Measurements from ENCODE around the gene NEK6.

The NEK6 gene

DNA sequence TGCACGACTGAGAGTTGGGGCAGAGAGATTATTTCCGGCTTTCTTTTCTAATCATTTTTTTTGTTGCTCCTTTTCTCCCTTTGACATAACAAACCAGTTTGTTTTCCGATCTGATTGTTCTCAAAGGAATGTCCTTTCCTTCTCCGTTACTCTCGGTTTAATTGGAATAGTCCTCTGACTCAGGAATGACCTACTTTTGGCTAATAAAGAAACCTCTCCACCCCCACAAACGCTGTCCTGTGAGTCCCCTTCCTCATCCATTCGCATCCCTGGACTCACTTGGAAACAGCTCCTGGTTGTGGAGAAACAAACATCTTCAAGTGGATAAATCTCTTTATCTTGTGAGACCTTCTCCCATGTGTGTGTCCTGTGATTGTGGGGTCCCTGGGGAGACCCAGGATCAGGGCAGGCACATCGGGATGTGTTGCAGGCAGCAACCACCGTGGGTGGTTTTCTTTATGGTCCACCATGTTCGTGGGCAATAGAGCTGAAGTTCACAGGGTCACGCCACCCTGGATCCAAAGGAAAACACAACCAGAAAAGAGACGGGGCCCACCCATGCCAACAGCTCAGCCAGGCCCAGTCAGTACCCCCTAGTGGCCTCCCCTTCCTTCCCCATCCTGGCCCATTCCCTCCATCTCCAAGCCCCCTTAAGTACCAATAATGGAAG is 45.2 kb upstream of the NEK6 start:
- TF ChIP-seq, protein P1, sequence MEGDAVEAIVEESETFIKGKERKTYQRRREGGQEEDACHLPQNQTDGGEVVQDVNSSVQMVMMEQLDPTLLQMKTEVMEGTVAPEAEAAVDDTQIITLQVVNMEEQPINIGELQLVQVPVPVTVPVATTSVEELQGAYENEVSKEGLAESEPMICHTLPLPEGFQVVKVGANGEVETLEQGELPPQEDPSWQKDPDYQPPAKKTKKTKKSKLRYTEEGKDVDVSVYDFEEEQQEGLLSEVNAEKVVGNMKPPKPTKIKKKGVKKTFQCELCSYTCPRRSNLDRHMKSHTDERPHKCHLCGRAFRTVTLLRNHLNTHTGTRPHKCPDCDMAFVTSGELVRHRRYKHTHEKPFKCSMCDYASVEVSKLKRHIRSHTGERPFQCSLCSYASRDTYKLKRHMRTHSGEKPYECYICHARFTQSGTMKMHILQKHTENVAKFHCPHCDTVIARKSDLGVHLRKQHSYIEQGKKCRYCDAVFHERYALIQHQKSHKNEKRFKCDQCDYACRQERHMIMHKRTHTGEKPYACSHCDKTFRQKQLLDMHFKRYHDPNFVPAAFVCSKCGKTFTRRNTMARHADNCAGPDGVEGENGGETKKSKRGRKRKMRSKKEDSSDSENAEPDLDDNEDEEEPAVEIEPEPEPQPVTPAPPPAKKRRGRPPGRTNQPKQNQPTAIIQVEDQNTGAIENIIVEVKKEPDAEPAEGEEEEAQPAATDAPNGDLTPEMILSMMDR (IDR thresholded peaks at IDR 0.05; ENCODE audit: low read depth, low read length, missing control alignments) = peak; percentile 22
- DNase-seq = peak; percentile 31
- H3K4me3 ChIP-seq (ENCODE audit: low read depth, low read length) = no peak overlapping the region
- H3K27me3 ChIP-seq (replicated peaks) = no peaks in the 10 kb centered on the region
- in situ Hi-C loops (cut with HindIII; ENCODE audit: low pct_ligation_motif_present, low sequenced_read_pairs) = no loop called here
- H3K27ac ChIP-seq = no peak overlapping the region
- H3K36me3 ChIP-seq (replicated peaks) = no peaks in the 10 kb centered on the region

DNA sequence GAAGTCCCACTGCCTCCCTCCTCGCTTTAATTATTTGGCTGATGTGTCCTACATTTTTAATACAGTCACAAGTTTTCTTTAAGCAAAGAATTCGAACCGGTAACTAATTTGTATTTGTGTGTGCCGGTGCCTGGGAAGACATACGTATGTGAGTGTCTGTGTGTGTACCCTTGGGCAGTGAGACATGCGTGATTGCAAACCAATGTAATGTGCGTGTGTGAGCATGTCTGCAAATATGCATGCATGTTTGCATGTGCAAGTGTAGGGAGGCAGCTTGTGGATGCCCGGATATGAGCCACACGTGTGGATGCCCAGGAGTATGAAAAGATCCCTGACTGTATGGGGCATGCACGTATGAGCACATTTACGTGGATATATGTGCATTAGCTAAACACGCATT is 44.4 kb upstream of the NEK6 start:
- in situ Hi-C loops (cut with HindIII; ENCODE audit: low pct_ligation_motif_present, low sequenced_read_pairs) = no loop called here
- no peaks in the 10 kb centered on the region for H3K36me3 ChIP-seq (replicated peaks)
- no peak overlapping the region for H3K27ac ChIP-seq
- H3K4me3 ChIP-seq (ENCODE audit: low read depth, low read length) = no peak overlapping the region
- no peak for DNase-seq
- TF ChIP-seq, protein P1 (IDR thresholded peaks at IDR 0.05; ENCODE audit: low read depth, low read length, missing control alignments) = no peak
- no peaks in the 10 kb centered on the region for H3K27me3 ChIP-seq (replicated peaks)

DNA sequence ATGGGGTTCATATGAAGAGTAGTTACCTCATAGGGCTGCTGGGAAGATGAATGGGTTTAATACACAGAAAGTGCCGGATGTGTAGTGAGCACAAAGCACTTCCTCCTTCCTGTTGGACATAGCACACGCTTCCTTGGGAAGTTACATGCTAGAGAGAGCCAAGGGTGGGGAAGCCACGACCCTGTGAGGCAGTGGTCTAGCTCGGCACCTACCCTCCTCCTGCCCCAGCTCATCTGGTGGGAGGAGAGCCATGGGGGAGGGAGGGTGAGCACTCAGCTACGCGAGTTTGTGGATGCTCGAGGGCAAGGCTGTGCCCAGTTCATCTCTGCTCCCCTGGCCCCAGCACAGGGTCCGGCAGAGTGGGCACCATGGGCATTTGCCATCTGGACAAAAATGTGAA is 43.6 kb upstream of the NEK6 start:
- no peak overlapping the region for H3K27ac ChIP-seq
- TF ChIP-seq, protein P1 (IDR thresholded peaks at IDR 0.05; ENCODE audit: low read depth, low read length, missing control alignments) = no peak
- in situ Hi-C loops (cut with HindIII; ENCODE audit: low pct_ligation_motif_present, low sequenced_read_pairs) = no loop called here
- DNase-seq = no peak
- no peak overlapping the region for H3K4me3 ChIP-seq (ENCODE audit: low read depth, low read length)
- H3K27me3 ChIP-seq (replicated peaks) = no peaks in the 10 kb centered on the region
- no peaks in the 10 kb centered on the region for H3K36me3 ChIP-seq (replicated peaks)

DNA sequence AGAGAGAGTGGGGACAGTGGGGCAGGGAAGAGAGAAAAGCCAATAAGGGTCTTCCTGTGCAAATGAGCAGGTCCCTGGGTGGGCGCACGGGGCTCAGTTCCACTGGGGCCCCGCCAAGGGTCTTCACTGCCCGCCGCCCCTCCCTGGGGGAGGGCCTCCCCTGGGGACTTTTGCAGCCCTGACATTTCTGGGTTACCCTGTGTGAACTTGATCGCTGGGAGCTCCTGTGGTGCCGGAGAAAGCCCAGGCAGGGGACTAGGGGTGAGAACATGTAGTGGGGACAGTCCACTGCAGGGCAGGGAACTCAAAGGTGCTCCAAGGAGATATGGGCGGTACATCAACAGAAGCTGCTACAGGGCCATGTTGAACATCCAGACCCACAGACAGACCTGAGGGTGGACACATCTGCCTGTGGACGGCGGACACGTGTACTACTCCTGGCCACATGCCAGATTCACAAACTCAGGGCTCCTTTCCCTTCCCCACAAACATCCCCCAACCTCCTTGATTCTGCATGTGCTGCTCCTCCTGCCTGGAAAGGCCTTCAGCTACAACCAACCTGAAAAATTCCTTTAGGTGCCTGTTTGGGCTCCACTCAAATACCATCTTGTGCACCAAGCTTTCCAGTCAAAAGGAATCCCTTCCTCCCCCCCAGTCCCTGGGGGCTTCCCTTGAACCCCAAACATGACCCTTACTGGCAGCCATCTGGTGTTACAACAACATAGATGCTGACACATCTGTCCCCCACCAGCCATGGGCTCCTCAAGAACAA is 43.0 kb upstream of the NEK6 start:
- H3K27me3 ChIP-seq (replicated peaks) = no peaks in the 10 kb centered on the region
- no peak overlapping the region for H3K4me3 ChIP-seq (ENCODE audit: low read depth, low read length)
- H3K27ac ChIP-seq = no peak overlapping the region
- TF ChIP-seq, protein P1 (IDR thresholded peaks at IDR 0.05; ENCODE audit: low read depth, low read length, missing control alignments) = no peak
- H3K36me3 ChIP-seq (replicated peaks) = no peaks in the 10 kb centered on the region
- in situ Hi-C loops (cut with HindIII; ENCODE audit: low pct_ligation_motif_present, low sequenced_read_pairs) = no loop called here
- DNase-seq = no peak

DNA sequence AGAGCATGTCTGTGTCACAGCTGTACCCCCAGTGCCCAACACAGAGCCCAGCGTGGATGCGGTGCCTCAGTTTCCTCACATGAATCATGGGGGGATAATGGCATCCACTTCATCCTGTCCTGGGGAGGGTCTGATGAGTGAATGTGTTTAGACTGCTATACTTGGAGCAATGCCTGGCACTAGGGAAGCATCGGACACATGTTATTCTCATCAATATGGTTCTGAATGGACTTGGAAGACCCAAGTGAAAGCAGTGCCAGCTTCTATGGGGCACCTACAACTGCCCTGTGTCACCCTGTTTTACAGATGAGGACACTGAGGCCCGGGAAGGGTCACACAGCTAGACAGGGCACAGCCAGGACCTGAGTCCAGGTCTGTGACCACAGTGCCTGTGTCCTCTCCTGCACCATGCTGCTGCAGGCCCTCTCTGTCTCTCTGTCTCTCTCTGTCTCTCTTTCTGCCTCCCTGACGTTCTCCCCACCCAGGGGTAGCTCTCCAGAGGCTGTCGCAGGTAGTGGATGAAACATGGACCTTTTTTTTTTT is 42.3 kb upstream of the NEK6 start:
- Histone ChIP-seq H3K36me3 (replicated peaks) (no peaks in the 10 kb centered on the region), H3K4me3 (ENCODE audit: low read depth, low read length) (no peak overlapping the region), H3K27me3 (replicated peaks) (no peaks in the 10 kb centered on the region), H3K27ac (no peak overlapping the region)
- in situ Hi-C loops (cut with HindIII; ENCODE audit: low pct_ligation_motif_present, low sequenced_read_pairs) = no loop called here
- no peak for DNase-seq
- TF ChIP-seq, protein P1 (IDR thresholded peaks at IDR 0.05; ENCODE audit: low read depth, low read length, missing control alignments) = no peak

All from brain microvascular endothelial cell (primary cell).